ENCODE data around the gene TIMELESS.

The TIMELESS gene

GRCh38 chr12:56366948-56367347 is 82.3 kb downstream of the TIMELESS start:
- Mint-ChIP-seq H3K36me3 (ENCODE audit: low read depth) (no peaks in the 10 kb centered on the region), H3K4me1 (no peaks in the 10 kb centered on the region), H3K9me3 (no peaks in the 10 kb centered on the region), H3K4me3 (no peak overlapping the region), H3K27ac (no peak overlapping the region), H3K27me3 (no peaks in the 10 kb centered on the region)
- DNase-seq (no peak), ATAC-seq (no peak)
